DMS 273 treated with DMSO at 0.1 percent for 48 hours (cell line): ENCODE measurements around the gene SAFB.

Experiments
- DNase-seq: peaks from one replicate; lab custom pipeline; 2025; lab: John Stamatoyannopoulos, UW

SAFB gene

DNA sequence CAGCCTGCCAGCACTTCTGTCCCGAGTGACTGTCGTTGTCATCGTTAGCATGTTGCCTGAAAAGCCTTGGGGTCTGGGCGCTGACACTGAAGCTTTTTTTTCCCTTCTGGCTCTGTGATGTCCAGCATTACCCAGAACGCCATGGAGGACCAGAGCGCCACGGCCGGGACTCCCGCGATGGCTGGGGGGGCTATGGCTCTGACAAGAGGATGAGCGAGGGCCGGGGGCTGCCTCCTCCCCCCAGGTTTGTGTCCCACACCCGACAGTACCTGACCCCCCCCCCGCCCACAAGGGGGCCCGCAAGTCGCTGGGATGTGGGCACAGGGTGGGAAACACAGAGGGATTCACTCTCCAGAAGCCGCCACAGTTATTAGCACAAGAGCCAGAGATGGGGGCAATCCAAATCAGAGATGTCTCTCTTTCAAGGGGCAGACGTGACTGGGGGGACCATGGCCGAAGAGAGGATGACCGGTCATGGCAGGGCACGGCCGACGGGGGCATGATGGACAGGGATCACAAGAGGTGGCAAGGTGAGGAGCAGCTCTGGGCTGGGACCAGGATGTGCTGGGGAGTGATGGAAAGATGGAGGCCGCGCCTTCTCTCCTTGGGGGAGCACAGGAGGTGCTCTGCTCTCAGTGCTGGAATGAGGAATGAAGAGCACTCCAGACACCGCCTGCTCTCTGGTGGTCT lies 44.2 kb downstream of the SAFB start:
- DNase-seq = no peak

- no peak for DNase-seq
Observed at GRCh38 chr19:5667751-5668271, 44.9 kb downstream of the SAFB start.

DNA sequence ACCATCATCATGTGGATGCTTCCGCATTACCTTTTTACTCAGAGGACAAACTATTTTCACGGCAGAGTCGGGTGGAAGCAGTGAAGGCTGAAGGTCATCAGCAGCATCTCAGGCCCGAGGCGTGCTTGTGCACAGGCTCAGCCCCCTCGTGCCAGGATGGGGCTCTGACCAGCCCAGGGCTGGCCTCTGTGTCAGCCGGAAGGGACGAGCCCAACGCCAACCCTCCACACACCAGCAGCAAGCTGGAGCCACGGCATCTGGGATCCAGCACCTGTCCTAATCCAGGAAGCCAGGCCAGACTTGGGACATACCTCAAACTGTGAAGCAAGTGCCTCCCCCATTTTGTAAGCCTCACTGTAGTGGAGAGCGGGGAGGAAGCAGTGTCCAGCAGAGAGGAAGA lies 46.3 kb downstream of the SAFB start:
- DNase-seq = no peak

GRCh38 chr19:5671600-5671999 lies 48.7 kb downstream of the SAFB start:
- no peak for DNase-seq

- no peak for DNase-seq
Observed at GRCh38 chr19:5672708-5673459, 50.0 kb downstream of the SAFB start.

DNA sequence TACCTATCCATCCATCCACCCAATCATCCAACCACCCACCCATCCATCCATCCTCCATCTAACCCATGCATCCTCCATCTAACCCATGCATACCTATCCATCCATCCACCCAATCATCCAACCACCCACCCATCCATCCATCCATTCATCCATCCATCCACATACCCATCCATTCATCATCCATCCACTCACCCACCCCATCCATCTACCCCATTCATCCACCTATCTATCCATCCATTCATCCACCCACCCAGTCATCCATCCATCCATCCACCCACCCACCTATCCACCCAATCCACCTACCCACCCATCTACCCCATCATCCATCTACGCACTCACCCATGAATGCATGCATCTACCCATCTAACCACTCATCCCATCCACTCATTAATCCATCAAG lies 50.9 kb downstream of the SAFB start:
- DNase-seq = no peak

DNA sequence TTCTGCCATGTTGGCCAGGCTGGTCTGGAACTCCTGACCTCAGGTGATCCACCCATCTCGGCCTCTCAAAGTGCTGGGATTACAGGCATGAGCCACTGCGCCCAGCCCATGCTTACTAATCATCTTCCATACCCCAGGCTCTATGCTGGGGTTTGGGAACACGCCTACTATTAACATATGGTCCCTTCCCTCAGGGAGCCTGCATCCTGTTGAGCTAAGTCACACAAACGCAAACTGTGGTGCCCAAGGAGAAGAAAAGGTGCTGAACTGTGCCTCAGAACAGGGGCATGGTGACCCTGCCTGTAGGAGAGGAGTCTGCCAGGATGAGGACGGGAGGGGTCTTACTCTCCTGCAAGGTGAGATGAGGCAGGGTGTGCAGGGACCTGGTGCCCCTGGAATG lies 51.8 kb downstream of the SAFB start:
- DNase-seq = peak; percentile 23

- DNase-seq = no peak
Observed at GRCh38 chr19:5676105-5676771, 53.4 kb downstream of the SAFB start.

DNA sequence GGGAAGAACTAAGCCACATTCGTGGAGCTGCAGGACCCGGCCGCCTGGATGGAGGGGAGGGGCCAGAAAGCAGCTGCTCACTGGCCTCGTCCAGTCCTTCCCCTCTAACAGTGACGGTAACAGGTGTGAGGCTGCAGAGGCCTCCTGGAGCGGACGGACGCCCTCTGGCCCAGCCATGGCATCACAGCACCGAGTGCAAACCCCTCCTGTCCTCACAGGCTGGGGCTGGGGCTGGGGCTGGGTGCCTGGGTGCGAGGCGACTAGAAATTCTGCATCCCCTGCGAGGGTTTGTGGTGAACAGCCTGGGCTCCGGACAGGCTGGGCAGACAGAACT lies 53.9 kb downstream of the SAFB start:
- no peak for DNase-seq

- no peak for DNase-seq
Observed at GRCh38 chr19:5677136-5677535, 54.3 kb downstream of the SAFB start.

- no peak for DNase-seq
Observed at GRCh38 chr19:5677580-5677979, 54.7 kb downstream of the SAFB start.

DNA sequence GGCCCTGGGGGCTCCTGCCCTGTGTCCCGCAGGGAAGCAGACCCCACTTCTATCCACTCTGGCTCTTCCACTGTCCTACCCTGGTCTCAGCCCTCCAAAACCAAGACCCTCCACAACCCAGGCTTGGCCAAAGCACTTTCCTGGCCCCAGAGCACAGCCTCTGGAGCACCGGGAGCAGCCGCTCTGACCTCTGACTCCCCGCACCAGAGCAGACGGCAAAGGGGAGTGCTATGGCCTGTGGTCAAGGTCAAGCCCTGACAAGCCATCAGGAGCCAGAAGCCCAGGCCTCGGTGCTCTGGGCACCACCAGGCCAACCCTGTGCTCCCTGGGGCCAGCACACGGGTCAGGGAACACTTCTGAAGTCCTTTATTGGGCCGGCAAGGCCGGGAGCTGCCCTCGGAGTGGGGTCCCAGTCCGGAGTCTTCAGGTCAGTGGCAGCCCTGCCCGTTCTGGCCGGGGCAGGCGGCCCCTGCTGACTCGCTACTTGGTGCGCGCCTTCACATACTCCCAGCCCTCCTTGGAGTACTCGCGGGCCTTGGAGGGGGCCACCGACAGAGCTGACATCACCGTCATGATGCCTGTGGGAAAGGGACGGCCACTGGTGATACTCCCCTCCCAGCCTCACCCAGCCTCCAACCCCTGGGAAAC lies 55.3 kb downstream of the SAFB start:
- no peak for DNase-seq

DNA sequence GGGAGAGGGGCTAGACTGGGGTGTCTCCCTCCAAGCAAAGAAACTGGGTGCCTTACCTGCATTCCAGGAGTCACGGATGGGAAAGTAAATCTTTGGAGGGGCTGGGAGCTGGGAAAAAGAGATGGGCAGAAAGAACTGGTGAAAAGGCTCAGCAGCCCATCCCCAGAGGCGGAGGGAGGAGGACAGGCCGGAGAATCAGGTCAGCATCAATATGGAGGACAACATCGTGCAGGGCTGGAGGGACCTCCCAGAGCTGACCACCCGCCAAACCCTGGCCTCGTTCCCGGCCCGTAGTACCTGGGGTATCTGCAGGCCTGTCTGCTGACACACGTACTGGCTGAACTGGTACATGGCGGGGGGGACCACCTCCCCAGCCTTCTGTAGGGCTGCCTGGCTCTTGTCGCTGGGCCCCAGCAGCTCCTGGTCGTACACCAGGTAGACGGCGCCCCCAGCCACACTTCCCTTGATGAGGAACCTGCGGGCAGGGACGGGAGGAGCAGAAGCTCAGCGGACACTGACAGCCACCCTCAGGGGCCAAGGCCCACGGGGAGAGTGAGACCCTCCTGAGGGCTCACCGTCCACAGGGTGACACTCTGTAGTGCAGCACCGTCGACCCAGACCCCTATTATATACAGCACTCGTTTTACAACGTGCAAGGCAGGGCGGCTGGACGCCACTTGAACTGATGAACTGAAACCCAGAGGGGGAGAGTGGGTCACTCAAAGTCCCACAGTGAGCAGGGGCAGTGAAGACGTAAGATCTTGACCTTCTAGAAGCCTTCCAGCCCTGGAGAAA lies 56.6 kb downstream of the SAFB start:
- DNase-seq = no peak

- DNase-seq = no peak
Observed at GRCh38 chr19:5680084-5680436, 57.2 kb downstream of the SAFB start.

GRCh38 chr19:5680437-5681368 lies 57.8 kb downstream of the SAFB start, which contains the start of the genes HSD11B1L and MICOS13:
Gene HSD11B1L (plus strand): TSS chr19:5681027. CDS start chr19:5684833, 3,806 bp downstream.
Gene MICOS13 (minus strand): TSS chr19:5680516. CDS start chr19:5680486, 30 bp downstream.
- DNase-seq = peak; percentile 97

GRCh38 chr19:5681391-5682106 lies 58.7 kb downstream of the SAFB start:
- no peak for DNase-seq

DNA sequence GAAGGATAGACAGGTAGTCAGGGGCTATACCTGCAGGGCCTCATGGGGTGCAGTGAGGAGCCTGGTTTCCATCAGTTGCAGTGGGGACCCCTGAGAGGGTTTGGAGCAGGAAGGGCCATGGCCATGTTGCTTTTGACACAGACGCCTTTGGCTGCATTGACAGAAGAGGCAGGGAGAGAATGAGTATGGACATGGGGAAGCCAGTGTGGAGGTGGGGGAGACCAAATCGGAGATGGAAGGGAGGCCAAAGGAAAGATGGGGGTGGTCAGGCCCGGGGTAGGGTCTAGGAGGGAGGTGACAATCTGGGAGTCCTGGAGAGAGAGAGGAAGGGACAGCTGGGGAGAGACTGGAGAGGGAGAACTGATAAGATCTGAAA lies 59.2 kb downstream of the SAFB start:
- no peak for DNase-seq

- no peak for DNase-seq
Observed at GRCh38 chr19:5683177-5683886, 60.4 kb downstream of the SAFB start.
